GM12878 (cell line): ENCODE results near the gene SHOC2. TPM values are rescaled to one million over a fixed set of nuclear protein-coding genes. Genes with fewer than 3 reads are reported as not detected.
A peak's percentile ranks its signal among the peaks of the same experiment; 100 is the strongest.

Experiments used
- BCL11A ChIP-seq: IDR thresholded peaks from 2 replicates; pipeline ENCODE4 v1.6.1; 2011; ENCODE audit warnings: low read depth, low read length
- BCL3 ChIP-seq: IDR thresholded peaks from 2 replicates; pipeline ENCODE4 v1.6.1; 2011; ENCODE audit warnings: borderline replicate concordance, low read depth, mild to moderate bottlenecking, moderate library complexity, low read length; ENCODE audit not compliant: insufficient read depth, poor library complexity, severe bottlenecking
- BRCA1 ChIP-seq: IDR thresholded peaks from 2 replicates; pipeline ENCODE4 v1.6.1; 2011; ENCODE audit warnings: low read depth, low read length, improper control_type of control experiment
- CEBPB ChIP-seq, 2 experiments: fragments of 150-350 bp in 1 of 2; IDR thresholded peaks; 2 replicates each; pipeline ENCODE4 v1.6.1; 2012 to 2014; ENCODE audit warnings: low read depth in 2 of 2, low read length in 2 of 2, borderline replicate concordance in 1 of 2, inconsistent platforms in 1 of 2
- CREB1 ChIP-seq: IDR thresholded peaks from 2 replicates; pipeline ENCODE4 v1.6.1; 2012; ENCODE audit warnings: low read depth, mild to moderate bottlenecking, inconsistent platforms
- FOS ChIP-seq: IDR thresholded peaks from 3 replicates; pipeline ENCODE4 v1.6.1; 2011; ENCODE audit warnings: borderline replicate concordance; ENCODE audit not compliant: insufficient read length; ENCODE audit errors: extremely low read depth
- FOXK2 ChIP-seq: fragments of 450-650 bp; IDR thresholded peaks from 2 replicates; pipeline ENCODE4 v1.6.1; 2017; ENCODE audit warnings: mild to moderate bottlenecking, moderate library complexity
- GABPA ChIP-seq: IDR thresholded peaks from 2 replicates; pipeline ENCODE4 v1.6.1; 2014; ENCODE audit warnings: antibody characterized with exemption, low read depth, mild to moderate bottlenecking, inconsistent platforms
- HDAC6 ChIP-seq: fragments of 200-600 bp; sonication (generic); IDR thresholded peaks from one replicate; pipeline ENCODE4 v1.8.0; 2017; ENCODE audit warnings: antibody characterized with exemption; ENCODE audit not compliant: unreplicated experiment
- IRF4 ChIP-seq: IDR thresholded peaks from 2 replicates; pipeline ENCODE4 v1.6.1; 2011; ENCODE audit warnings: low read depth, low read length
- JUND ChIP-seq: IDR thresholded peaks from 2 replicates; pipeline ENCODE4 v1.6.1; 2012; ENCODE audit warnings: low read depth, mild to moderate bottlenecking, low read length, improper control_type of control experiment, moderate library complexity
- KDM1A ChIP-seq: fragments of 200-600 bp; sonication (generic); IDR thresholded peaks from 2 replicates; pipeline ENCODE4 v1.6.1; 2016; ENCODE audit warnings: borderline replicate concordance
- KLF5 ChIP-seq: fragments of 450-650 bp; IDR thresholded peaks from 2 replicates; pipeline ENCODE4 v1.6.1; 2014; ENCODE audit warnings: mild to moderate bottlenecking; ENCODE audit not compliant: partially characterized antibody
- MLLT1 ChIP-seq: fragments of 450-650 bp; IDR thresholded peaks from 2 replicates; pipeline ENCODE4 v1.6.1; 2016; ENCODE audit warnings: mild to moderate bottlenecking
- MXI1 ChIP-seq: fragments of 150-350 bp; IDR thresholded peaks from 2 replicates; pipeline ENCODE4 v1.6.1; 2011; ENCODE audit warnings: low read depth, mild to moderate bottlenecking, inconsistent platforms, low read length, improper control_type of control experiment
- NFIC ChIP-seq: IDR thresholded peaks from 2 replicates; pipeline ENCODE4 v1.6.1; 2012; ENCODE audit warnings: low read depth, mild to moderate bottlenecking, inconsistent platforms, low read length, moderate library complexity
- POLR2A ChIP-seq: IDR thresholded peaks from 2 replicates; pipeline ENCODE4 v1.6.1; 2011; ENCODE audit warnings: low read depth, mild to moderate bottlenecking, low read length
- POLR2AphosphoS2 ChIP-seq: IDR thresholded peaks from 2 replicates; pipeline ENCODE4 v1.6.1; 2011; ENCODE audit warnings: low read depth, mild to moderate bottlenecking, low read length, improper control_type of control experiment, moderate library complexity
- RBBP5 ChIP-seq: fragments of 200-600 bp; sonication (generic); conservative IDR thresholded peaks from 2 replicates; pipeline ENCODE4 v1.6.1; 2016
- RELA ChIP-seq: fragments of 450-650 bp; IDR thresholded peaks from 2 replicates; pipeline ENCODE4 v1.8.0; 2014; ENCODE audit warnings: borderline replicate concordance; ENCODE audit not compliant: partially characterized antibody
- SIX5 ChIP-seq: IDR thresholded peaks from 2 replicates; pipeline ENCODE4 v1.6.1; 2011; ENCODE audit warnings: mild to moderate bottlenecking, low read depth, low read length, moderate library complexity; ENCODE audit not compliant: severe bottlenecking
- SKIL ChIP-seq: fragments of 450-650 bp; IDR thresholded peaks from 2 replicates; pipeline ENCODE4 v1.6.1; 2017; ENCODE audit warnings: mild to moderate bottlenecking, low read depth, inconsistent platforms; ENCODE audit not compliant: poor library complexity, severe bottlenecking
- SMC3 ChIP-seq: IDR thresholded peaks from 2 replicates; pipeline ENCODE4 v1.6.1; 2011; ENCODE audit warnings: low read length, improper control_type of control experiment, borderline replicate concordance
- ZBED1 ChIP-seq: IDR thresholded peaks from 2 replicates; pipeline ENCODE4 v1.6.1; 2016; ENCODE audit warnings: borderline replicate concordance
- polyA plus RNA-seq, 11 experiments: library from polyadenylated mRNA; depleted of rRNA in 4 of 11; unstranded in 6 of 11; stranded (reverse) in 5 of 11; fragments of >200 nt; fragmentation: Nextera tagmentation in 4 of 11; fragmentation: Illumina TruSeq in 1 of 11; extraction: Ambion mirVana in 4 of 11; extraction: Trizol in 1 of 11; gene quantifications; 1 replicate in 1 of 11; 2 replicates in 10 of 11; pipeline versions ENCODE4 v1.2.1 to v1.2.3, GENCODE V29; 2011 to 2016; ENCODE audit warnings: inconsistent platforms in 2 of 11, missing spikeins in 2 of 11, low read depth in 1 of 11
- total RNA-seq, 4 experiments: library from RNA; depleted of rRNA in 3 of 4; stranded (reverse); fragments of >200 nt in 3 of 4; fragmentation: Illumina TruSeq in 1 of 4; extraction: Trizol in 1 of 4; gene quantifications; 2 replicates each; pipeline versions ENCODE4 v1.2.1 to v1.2.3, GENCODE V29; 2013 to 2021

The SHOC2 gene
- total and polyA plus RNA-seq, 10 of the 15 experiments (the other 5 are each of a cell fraction or from before 2014, with no cell fraction given): 24.8 to 65.3 (median 42.6) TPM

DNA sequence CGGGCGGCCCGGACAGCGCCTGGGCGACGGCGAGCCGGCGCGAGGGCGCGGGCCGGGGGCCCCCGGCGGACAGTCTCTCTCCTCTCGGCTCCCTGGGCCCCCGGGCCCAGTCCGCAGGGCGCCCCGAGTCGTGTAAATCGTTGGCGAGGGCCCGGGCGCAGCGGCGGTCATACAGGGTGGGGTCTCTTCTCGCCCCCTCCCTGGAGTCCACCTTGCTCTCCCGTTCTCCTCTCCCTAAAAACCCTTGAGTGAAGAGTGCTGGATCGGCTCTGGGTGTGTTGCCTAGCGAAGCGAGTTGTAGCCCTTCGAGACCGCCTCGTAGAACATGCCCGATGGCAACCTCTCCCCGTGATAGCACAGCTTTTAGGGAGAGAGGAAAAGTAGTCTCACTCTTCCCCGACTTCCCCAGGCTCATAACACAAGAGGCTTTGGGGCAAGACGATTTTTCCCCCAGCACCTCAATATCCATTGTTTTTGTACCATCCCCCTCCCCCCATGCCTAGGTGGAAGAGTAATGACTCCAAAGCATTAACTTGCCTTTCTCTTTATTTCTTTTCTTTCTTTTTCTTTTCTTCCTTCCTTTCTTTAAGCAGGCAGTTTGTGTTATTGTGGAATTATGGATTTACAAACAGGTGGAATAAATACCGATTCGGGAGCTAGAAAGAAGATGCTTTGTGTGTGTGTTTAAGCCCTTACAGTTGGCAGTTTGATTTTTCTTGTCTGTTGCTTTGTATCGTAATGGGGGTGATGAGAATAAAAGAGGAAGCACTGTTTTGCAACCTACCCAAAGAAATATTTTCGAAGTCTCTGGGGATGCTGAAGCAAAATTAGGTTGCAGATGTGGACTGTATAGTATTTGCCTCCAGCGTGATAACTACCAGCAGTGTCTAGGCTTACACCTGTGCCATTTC is 822 bp downstream of the SHOC2 start (continued):
- TF ChIP-seq GABPA: no peak
- no peak for TF ChIP-seq SIX5
- TF ChIP-seq POLR2AphosphoS2: 0 out of 2 replicates have a peak, but pooled peaks have one; percentile 6
- TF ChIP-seq IRF4: no peak
- no peak for TF ChIP-seq RELA
- TF ChIP-seq RBBP5: no peak
- TF ChIP-seq MXI1: no peak
- TF ChIP-seq CREB1: no peak
- TF ChIP-seq HDAC6: no peak
- no peak for TF ChIP-seq BRCA1
- TF ChIP-seq FOXK2: no peak
- no peak for TF ChIP-seq FOS
- no peak for TF ChIP-seq CEBPB (IDR thresholded peaks at IDR 0.05; ENCODE audit: borderline replicate concordance in 1 of 2, low read depth in 2 of 2, low read length in 2 of 2)
- TF ChIP-seq JUND: no peak
- peak; percentile 40 for TF ChIP-seq SKIL
- no peak for TF ChIP-seq BCL11A
- no peak for TF ChIP-seq POLR2A
- no peak for TF ChIP-seq KLF5
- no peak for TF ChIP-seq NFIC
- TF ChIP-seq ZBED1: 0 out of 2 replicates have a peak, but pooled peaks have one; percentile 23
- TF ChIP-seq BCL3: no peak
- TF ChIP-seq KDM1A: peak; percentile 73; the same call in 1 of the 2 replicates
- TF ChIP-seq MLLT1: peak; percentile 93
- TF ChIP-seq SMC3: 0 out of 2 replicates have a peak, but pooled peaks have one; percentile 25
